ENCODE data around the gene S100A8. TPM values are rescaled to one million over a fixed set of nuclear protein-coding genes. Genes with fewer than 3 reads are reported as not detected.

Gene S100A8
- total RNA-seq, 4 donors from 2014 or later: 2.4 to 118 (median 10.6) TPM

DNA sequence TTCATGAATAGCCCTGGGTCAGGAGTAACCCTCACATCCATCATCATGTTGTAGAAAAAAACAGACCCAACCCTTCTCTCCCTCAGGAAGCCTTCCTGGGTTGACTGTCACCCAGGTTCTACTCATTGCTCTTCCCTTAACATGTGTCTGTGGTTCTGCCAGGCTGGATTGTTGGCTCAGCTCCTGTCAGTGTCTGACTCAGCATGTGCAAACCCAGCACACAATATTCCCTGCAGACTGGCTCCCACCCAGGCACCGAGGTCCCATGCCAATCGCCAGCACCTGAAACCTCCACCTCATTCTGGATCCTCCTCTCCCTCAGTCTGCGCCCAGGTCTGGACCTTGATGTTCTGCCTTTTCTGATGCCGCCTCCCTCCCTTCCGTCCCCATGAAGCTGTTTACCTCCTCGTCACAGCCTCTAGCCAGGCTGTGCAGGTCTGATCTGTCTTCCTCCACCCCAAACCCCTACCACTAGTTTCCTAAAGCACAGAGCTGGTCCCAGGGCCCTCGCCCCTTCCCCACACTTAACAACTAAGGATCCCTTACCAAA lies 4.3 kb upstream of the S100A8 start:
- no peaks in the 10 kb centered on the region for H3K9me3 ChIP-seq
- H3K36me3 ChIP-seq: no peaks in the 10 kb centered on the region
- TF ChIP-seq POLR2A (IDR thresholded peaks at IDR 0.05): no peak
- TF ChIP-seq, protein P1, sequence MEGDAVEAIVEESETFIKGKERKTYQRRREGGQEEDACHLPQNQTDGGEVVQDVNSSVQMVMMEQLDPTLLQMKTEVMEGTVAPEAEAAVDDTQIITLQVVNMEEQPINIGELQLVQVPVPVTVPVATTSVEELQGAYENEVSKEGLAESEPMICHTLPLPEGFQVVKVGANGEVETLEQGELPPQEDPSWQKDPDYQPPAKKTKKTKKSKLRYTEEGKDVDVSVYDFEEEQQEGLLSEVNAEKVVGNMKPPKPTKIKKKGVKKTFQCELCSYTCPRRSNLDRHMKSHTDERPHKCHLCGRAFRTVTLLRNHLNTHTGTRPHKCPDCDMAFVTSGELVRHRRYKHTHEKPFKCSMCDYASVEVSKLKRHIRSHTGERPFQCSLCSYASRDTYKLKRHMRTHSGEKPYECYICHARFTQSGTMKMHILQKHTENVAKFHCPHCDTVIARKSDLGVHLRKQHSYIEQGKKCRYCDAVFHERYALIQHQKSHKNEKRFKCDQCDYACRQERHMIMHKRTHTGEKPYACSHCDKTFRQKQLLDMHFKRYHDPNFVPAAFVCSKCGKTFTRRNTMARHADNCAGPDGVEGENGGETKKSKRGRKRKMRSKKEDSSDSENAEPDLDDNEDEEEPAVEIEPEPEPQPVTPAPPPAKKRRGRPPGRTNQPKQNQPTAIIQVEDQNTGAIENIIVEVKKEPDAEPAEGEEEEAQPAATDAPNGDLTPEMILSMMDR (IDR thresholded peaks at IDR 0.05): no peak
- TF ChIP-seq EP300 (IDR thresholded peaks at IDR 0.05): no peak
- WGBS, 2 donors: 73 to 78% methylated on average over 7 of the region's 7 CpGs
- H3K27me3 ChIP-seq: peaks cover 0 to 4% of the 10 kb centered on the region in 2 donors
- H3K4me3 ChIP-seq: no peak overlapping the region
- H3K27ac ChIP-seq: no peak overlapping the region
- DNase-seq (ENCODE audit: low spot score in 2 of 2): no peak
- H3K4me1 ChIP-seq: no peaks in the 10 kb centered on the region

DNA sequence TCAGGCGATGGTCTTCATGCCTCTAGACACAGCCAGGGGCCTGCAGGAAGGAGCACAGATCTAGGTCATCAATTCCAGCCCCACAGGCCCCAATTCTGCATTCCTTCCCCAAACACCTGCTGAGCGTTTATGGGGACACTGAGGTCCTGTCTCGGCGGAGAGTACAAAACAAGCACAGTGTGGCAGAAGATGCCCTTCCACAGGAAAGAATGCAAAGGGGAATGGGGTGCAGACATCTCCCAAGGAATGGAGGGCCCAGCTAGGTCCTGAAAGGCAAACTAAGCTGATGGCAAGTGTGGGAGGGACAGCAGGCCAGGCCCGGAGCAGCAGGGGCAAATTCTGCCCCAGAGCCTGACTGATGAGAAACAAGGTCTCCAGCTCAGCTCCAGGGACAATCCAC lies 3.5 kb upstream of the S100A8 start:
- H3K27ac ChIP-seq: no peak overlapping the region
- H3K36me3 ChIP-seq: no peaks in the 10 kb centered on the region
- H3K27me3 ChIP-seq: peaks cover 0 to 4% of the 10 kb centered on the region in 2 donors
- H3K4me3 ChIP-seq: no peak overlapping the region
- TF ChIP-seq EP300 (IDR thresholded peaks at IDR 0.05) (no peak), POLR2A (IDR thresholded peaks at IDR 0.05) (no peak)
- TF ChIP-seq, protein P1 (IDR thresholded peaks at IDR 0.05): no peak
- no peak for DNase-seq (ENCODE audit: low spot score in 2 of 2)
- WGBS, 2 donors: 62 to 72% methylated on average over 5 of the region's 5 CpGs
- no peaks in the 10 kb centered on the region for H3K4me1 ChIP-seq
- H3K9me3 ChIP-seq: no peaks in the 10 kb centered on the region

DNA sequence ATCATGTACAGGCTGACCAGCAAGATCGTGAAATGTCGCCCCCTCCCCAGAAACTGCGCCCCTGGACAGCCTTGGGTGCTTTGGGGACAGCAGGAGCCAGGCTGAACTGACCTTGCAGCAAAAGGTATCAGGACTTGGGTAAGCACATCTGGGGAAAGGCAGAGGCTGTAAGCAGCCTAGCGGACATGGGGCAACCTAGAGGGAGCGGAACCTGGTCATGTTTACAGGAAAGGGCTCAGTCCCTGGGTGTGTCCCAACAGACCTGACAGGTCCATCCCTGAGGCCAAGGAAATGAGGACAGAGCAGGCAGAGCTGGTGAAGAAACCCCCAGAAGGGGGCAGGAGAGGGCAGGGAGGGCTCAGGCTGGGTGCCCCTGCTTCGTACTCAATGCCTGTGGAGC lies 3.1 kb upstream of the S100A8 start:
- H3K27me3 ChIP-seq: peaks cover 0 to 4% of the 10 kb centered on the region in 2 donors
- DNase-seq (ENCODE audit: low spot score in 2 of 2): no peak
- H3K4me3 ChIP-seq: no peak overlapping the region
- 70 to 82% methylated on average over 6 of the region's 6 CpGs for WGBS, 2 donors
- no peaks in the 10 kb centered on the region for H3K4me1 ChIP-seq
- H3K36me3 ChIP-seq: no peaks in the 10 kb centered on the region
- no peak for TF ChIP-seq POLR2A (IDR thresholded peaks at IDR 0.05)
- TF ChIP-seq, protein P1 (IDR thresholded peaks at IDR 0.05): no peak
- TF ChIP-seq EP300 (IDR thresholded peaks at IDR 0.05): no peak
- H3K9me3 ChIP-seq: no peaks in the 10 kb centered on the region
- no peak overlapping the region for H3K27ac ChIP-seq

DNA sequence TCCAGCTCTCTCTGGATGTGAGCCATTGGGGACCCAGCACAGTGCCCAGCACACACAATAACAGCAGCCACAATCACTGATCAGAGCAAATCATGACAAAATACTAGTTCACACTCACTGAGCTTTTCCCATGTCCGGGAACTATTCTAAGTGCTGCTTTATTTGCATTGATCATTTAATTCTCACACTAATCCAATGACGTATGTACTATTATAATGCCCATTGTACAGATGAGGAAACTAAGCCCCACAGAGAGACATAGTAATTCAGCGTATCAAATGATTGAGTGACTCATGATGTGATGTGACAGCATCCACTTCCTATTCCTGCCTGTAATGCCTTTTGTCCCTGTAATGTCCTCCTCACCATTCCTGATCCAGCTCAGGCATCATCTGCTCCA lies 1.9 kb upstream of the S100A8 start:
- 78 to 83% methylated on average over 3 of the region's 3 CpGs for WGBS, 2 donors
- DNase-seq (ENCODE audit: low spot score in 2 of 2): no peak

DNA sequence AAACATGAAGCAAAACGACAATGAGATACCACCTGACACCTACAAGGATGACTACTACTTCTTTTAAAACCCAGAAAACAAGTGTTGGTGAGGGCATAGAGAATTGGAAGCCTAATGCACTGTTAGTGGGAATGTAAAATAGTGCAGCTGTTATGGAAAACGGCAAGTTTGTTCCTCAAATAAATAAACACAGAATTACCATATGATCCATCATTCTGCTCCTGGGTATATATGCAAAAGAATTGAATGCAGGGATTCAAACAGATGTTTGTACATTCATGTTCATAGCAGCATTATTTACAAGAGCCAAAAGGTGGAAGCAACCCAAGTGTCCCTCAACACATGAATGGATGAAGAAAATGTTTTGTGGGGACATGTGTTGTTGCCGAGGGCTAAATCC lies 1.4 kb upstream of the S100A8 start:
- Histone ChIP-seq H3K36me3 (no peaks in the 10 kb centered on the region), H3K27me3 (no peaks in the 10 kb centered on the region), H3K27ac (no peak overlapping the region), H3K4me3 (no peak overlapping the region), H3K9me3 (no peaks in the 10 kb centered on the region), H3K4me1 (no peaks in the 10 kb centered on the region)
- DNase-seq (ENCODE audit: low spot score in 2 of 2): no peak
- WGBS, 2 donors: 64 to 76% methylated on average over 3 of the region's 3 CpGs
- TF ChIP-seq, protein P1 (IDR thresholded peaks at IDR 0.05): no peak
- no peak for TF ChIP-seq EP300 (IDR thresholded peaks at IDR 0.05)
- no peak for TF ChIP-seq POLR2A (IDR thresholded peaks at IDR 0.05)

More for the DNA sequence above, 1.9 kb upstream of the S100A8 start:
- peaks cover 0 to 3% of the 10 kb centered on the region in 2 donors for H3K27me3 ChIP-seq
- H3K4me1 ChIP-seq: no peaks in the 10 kb centered on the region
- H3K9me3 ChIP-seq: no peaks in the 10 kb centered on the region
- H3K27ac ChIP-seq: no peak overlapping the region
- no peak overlapping the region for H3K4me3 ChIP-seq
- H3K36me3 ChIP-seq: no peaks in the 10 kb centered on the region
- TF ChIP-seq, protein P1 (IDR thresholded peaks at IDR 0.05): no peak
- no peak for TF ChIP-seq EP300 (IDR thresholded peaks at IDR 0.05)
- TF ChIP-seq POLR2A (IDR thresholded peaks at IDR 0.05): no peak
